ENCODE results near the gene RALGPS2.

DNA sequence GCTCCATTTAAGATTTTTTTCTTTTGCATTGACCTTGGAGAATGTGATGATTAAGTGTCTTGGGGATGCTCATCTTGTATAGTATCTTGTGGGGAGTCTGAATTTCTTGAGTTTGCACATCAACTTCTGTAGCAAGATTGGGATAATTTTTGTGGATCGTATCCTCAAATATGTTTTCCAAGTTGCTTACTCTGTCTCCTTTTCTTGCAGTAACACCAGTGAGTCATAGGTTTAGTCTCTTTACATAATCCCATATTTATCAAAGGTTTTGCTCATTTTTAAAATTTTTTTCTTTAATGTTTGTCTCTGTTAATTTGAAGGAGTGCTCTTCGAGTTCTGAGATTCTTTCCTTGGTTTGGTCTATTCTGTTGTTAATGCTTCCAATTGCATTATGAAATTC is 187.6 kb downstream of the RALGPS2 start:
- no peak for TF ChIP-seq GATA2 (IDR thresholded peaks at IDR 0.05; ENCODE audit: low read depth, low read length)
- no peak for TF ChIP-seq GATA3 (IDR thresholded peaks at IDR 0.05; ENCODE audit: low read depth, low read length)

All from SH-SY5Y (cell line).